Neural cell (in vitro differentiated cells): ENCODE measurements around the gene TKTL2. TPM values are rescaled to one million over a fixed set of nuclear protein-coding genes. Genes with fewer than 3 reads are reported as not detected.

Source experiments
- H2AFZ ChIP-seq: fragments of 200-600, 300-800 bp; sonication (generic), shearing (Covaris generic); 2 replicates; pipeline ENCODE4 v1.6.0; 2014; ENCODE audit warnings: low read depth, mild to moderate bottlenecking, antibody characterized with exemption, low read length, moderate library complexity
- H3F3A ChIP-seq: fragments of 200-600 bp; shearing (Covaris generic); 2 replicates; pipeline ENCODE4 v1.6.1; 2016; ENCODE audit warnings: mild to moderate bottlenecking, moderate library complexity, mixed read lengths, antibody characterized with exemption, low read length; ENCODE audit not compliant: insufficient read depth, poor library complexity, severe bottlenecking
- H3K27ac ChIP-seq: fragments of 200-600, 300-800 bp; sonication (generic), shearing (Covaris generic); 2 replicates; pipeline ENCODE4 v1.5.1; 2014; ENCODE audit warnings: mild to moderate bottlenecking, low read length, moderate library complexity
- H3K27me3 ChIP-seq: fragments of 300-800, 200-600 bp; sonication (generic), shearing (Covaris generic); 2 replicates; pipeline ENCODE4 v1.6.0; 2014; ENCODE audit warnings: mild to moderate bottlenecking, low read depth, low read length, moderate library complexity; ENCODE audit not compliant: insufficient read depth
- H3K36me3 ChIP-seq: fragments of 300-800, 200-600 bp; sonication (generic), shearing (Covaris generic); 2 replicates; pipeline ENCODE4 v1.5.1; 2014; ENCODE audit warnings: mild to moderate bottlenecking, antibody characterized with exemption, low read length, moderate library complexity; ENCODE audit not compliant: insufficient read depth
- H3K4me2 ChIP-seq: fragments of 300-800, 200-600 bp; sonication (generic), shearing (Covaris generic); 2 replicates; pipeline ENCODE4 v1.6.0; 2014; ENCODE audit warnings: mild to moderate bottlenecking, low read length
- H3K4me3 ChIP-seq: fragments of 300-800, 200-600 bp; sonication (generic), shearing (Covaris generic); 2 replicates; pipeline ENCODE4 v1.5.1; 2014; ENCODE audit warnings: mild to moderate bottlenecking, low read length, moderate library complexity
- H3K79me2 ChIP-seq: fragments of 200-600 bp; shearing (Covaris generic); replicated peaks from 2 replicates; pipeline ENCODE4 v1.6.0; 2014; ENCODE audit warnings: mild to moderate bottlenecking, low read length, moderate library complexity; ENCODE audit not compliant: insufficient read depth
- H3K9ac ChIP-seq: fragments of 300-800, 200-600 bp; sonication (generic), shearing (Covaris generic); 2 replicates; pipeline ENCODE4 v1.6.1; 2016; ENCODE audit warnings: mild to moderate bottlenecking, low read length, mixed read lengths
- H3K9me2 ChIP-seq: fragments of 200-600 bp; shearing (Covaris generic); 2 replicates; pipeline ENCODE4 v1.6.1; 2016; ENCODE audit warnings: mild to moderate bottlenecking, low read length, mixed read lengths; ENCODE audit not compliant: insufficient read depth
- H3K9me3 ChIP-seq: fragments of 200-600, 300-800 bp; sonication (generic), shearing (Covaris generic); 2 replicates; pipeline ENCODE4 v1.6.1; 2016; ENCODE audit warnings: mild to moderate bottlenecking, mixed run types, low read length, moderate library complexity, mixed read lengths
- H4K20me1 ChIP-seq: fragments of 200-600 bp; shearing (Covaris generic); 2 replicates; pipeline ENCODE4 v1.6.1; 2016; ENCODE audit warnings: mild to moderate bottlenecking, mixed run types; ENCODE audit not compliant: insufficient read depth
- EP300 ChIP-seq: fragments of 450-650 bp; conservative IDR thresholded peaks from 2 replicates; pipeline ENCODE4 v1.6.1; 2014; ENCODE audit warnings: antibody characterized with exemption, mild to moderate bottlenecking, moderate library complexity; ENCODE audit not compliant: poor library complexity, severe bottlenecking
- EZH2 ChIP-seq: fragments of 200-600, 300-800 bp; shearing (Covaris generic), sonication (generic); IDR thresholded peaks from 2 replicates; pipeline ENCODE4 v1.6.1; 2014; ENCODE audit warnings: antibody characterized with exemption, low read length, borderline replicate concordance, mild to moderate bottlenecking; ENCODE audit not compliant: insufficient read depth, poor library complexity, severe bottlenecking
- MXI1 ChIP-seq: fragments of 450-650 bp; conservative IDR thresholded peaks from 2 replicates; pipeline ENCODE4 v1.6.1; 2014; ENCODE audit warnings: antibody characterized with exemption, mild to moderate bottlenecking; ENCODE audit not compliant: poor library complexity, severe bottlenecking
- POLR2AphosphoS5 ChIP-seq: IDR thresholded peaks from 2 replicates; pipeline ENCODE4 v1.6.1; 2012
- RAD21 ChIP-seq: fragments of 450-650 bp; conservative IDR thresholded peaks from 2 replicates; pipeline ENCODE4 v1.6.1; 2014; ENCODE audit warnings: antibody characterized with exemption, mild to moderate bottlenecking, moderate library complexity
- SMC3 ChIP-seq: fragments of 450-650 bp; conservative IDR thresholded peaks from 2 replicates; pipeline ENCODE4 v1.6.1; 2014; ENCODE audit warnings: antibody characterized with exemption, mild to moderate bottlenecking, moderate library complexity; ENCODE audit not compliant: poor library complexity
- TAF1 ChIP-seq: IDR thresholded peaks from 2 replicates; pipeline ENCODE4 v1.6.1; 2012; ENCODE audit warnings: low read depth
- polyA plus RNA-seq: library from polyadenylated mRNA; depleted of rRNA; stranded (reverse); fragments of >200 nt; gene quantifications from 2 replicates; pipeline ENCODE4 v1.2.3, GENCODE V29; 2014
- TF ChIP-seq, protein P1 (sequence below): fragments of 450-650 bp; IDR thresholded peaks from 2 replicates; pipeline ENCODE4 v1.5.1; 2014; ENCODE audit warnings: antibody characterized with exemption, mild to moderate bottlenecking, moderate library complexity; ENCODE audit not compliant: poor library complexity, severe bottlenecking
- TF ChIP-seq, protein P2 (sequence below): IDR thresholded peaks from 2 replicates; pipeline ENCODE4 v1.6.1; 2012; ENCODE audit warnings: borderline replicate concordance

TKTL2 gene
- polyA plus RNA-seq, 1 donor from 2014 or later = 0.42 TPM

GRCh38 chr4:163485589-163485988 is 12.0 kb upstream of the TKTL2 start:
- Histone ChIP-seq H3K4me3 (no peak overlapping the region), H3K9me3 (no peaks in the 10 kb centered on the region), H3K79me2 (no peaks in the 10 kb centered on the region), H3K36me3 (no peaks in the 10 kb centered on the region), H3K9me2 (no peaks in the 10 kb centered on the region), H4K20me1 (no peaks in the 10 kb centered on the region), H3K27ac (no peak overlapping the region), H2AFZ (no peak overlapping the region), H3K9ac (no peak overlapping the region), H3K4me2 (no peak overlapping the region), H3K27me3 (no peaks in the 10 kb centered on the region), H3F3A (no peaks in the 10 kb centered on the region)
- TF ChIP-seq POLR2AphosphoS5 = no peak
- TF ChIP-seq, protein P1, sequence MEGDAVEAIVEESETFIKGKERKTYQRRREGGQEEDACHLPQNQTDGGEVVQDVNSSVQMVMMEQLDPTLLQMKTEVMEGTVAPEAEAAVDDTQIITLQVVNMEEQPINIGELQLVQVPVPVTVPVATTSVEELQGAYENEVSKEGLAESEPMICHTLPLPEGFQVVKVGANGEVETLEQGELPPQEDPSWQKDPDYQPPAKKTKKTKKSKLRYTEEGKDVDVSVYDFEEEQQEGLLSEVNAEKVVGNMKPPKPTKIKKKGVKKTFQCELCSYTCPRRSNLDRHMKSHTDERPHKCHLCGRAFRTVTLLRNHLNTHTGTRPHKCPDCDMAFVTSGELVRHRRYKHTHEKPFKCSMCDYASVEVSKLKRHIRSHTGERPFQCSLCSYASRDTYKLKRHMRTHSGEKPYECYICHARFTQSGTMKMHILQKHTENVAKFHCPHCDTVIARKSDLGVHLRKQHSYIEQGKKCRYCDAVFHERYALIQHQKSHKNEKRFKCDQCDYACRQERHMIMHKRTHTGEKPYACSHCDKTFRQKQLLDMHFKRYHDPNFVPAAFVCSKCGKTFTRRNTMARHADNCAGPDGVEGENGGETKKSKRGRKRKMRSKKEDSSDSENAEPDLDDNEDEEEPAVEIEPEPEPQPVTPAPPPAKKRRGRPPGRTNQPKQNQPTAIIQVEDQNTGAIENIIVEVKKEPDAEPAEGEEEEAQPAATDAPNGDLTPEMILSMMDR = no peak
- TF ChIP-seq MXI1 = no peak
- no peak for TF ChIP-seq EZH2
- no peak for TF ChIP-seq RAD21
- TF ChIP-seq EP300 = no peak
- TF ChIP-seq TAF1 = no peak
- TF ChIP-seq, protein P2, sequence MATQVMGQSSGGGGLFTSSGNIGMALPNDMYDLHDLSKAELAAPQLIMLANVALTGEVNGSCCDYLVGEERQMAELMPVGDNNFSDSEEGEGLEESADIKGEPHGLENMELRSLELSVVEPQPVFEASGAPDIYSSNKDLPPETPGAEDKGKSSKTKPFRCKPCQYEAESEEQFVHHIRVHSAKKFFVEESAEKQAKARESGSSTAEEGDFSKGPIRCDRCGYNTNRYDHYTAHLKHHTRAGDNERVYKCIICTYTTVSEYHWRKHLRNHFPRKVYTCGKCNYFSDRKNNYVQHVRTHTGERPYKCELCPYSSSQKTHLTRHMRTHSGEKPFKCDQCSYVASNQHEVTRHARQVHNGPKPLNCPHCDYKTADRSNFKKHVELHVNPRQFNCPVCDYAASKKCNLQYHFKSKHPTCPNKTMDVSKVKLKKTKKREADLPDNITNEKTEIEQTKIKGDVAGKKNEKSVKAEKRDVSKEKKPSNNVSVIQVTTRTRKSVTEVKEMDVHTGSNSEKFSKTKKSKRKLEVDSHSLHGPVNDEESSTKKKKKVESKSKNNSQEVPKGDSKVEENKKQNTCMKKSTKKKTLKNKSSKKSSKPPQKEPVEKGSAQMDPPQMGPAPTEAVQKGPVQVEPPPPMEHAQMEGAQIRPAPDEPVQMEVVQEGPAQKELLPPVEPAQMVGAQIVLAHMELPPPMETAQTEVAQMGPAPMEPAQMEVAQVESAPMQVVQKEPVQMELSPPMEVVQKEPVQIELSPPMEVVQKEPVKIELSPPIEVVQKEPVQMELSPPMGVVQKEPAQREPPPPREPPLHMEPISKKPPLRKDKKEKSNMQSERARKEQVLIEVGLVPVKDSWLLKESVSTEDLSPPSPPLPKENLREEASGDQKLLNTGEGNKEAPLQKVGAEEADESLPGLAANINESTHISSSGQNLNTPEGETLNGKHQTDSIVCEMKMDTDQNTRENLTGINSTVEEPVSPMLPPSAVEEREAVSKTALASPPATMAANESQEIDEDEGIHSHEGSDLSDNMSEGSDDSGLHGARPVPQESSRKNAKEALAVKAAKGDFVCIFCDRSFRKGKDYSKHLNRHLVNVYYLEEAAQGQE = no peak
- TF ChIP-seq SMC3 = no peak

GRCh38 chr4:163484906-163485305 is 11.4 kb upstream of the TKTL2 start:
- H3K36me3 ChIP-seq = no peaks in the 10 kb centered on the region
- H3K79me2 ChIP-seq = no peaks in the 10 kb centered on the region
- no peak overlapping the region for H3K4me3 ChIP-seq
- H3K27me3 ChIP-seq = no peaks in the 10 kb centered on the region
- H4K20me1 ChIP-seq = no peaks in the 10 kb centered on the region
- no peaks in the 10 kb centered on the region for H3F3A ChIP-seq
- no peaks in the 10 kb centered on the region for H3K9me2 ChIP-seq
- no peaks in the 10 kb centered on the region for H3K9me3 ChIP-seq
- TF ChIP-seq EZH2 (no peak), SMC3 (peak; percentile 77), RAD21 (peak; percentile 69)
- TF ChIP-seq, protein P1 = peak; percentile 70
- H2AFZ ChIP-seq = no peak overlapping the region
- H3K4me2 ChIP-seq = no peak overlapping the region
- H3K9ac ChIP-seq = no peak overlapping the region
- H3K27ac ChIP-seq = no peak overlapping the region
